Gastroesophageal sphincter (tissue), 3 donors: ENCODE data around the gene LHFPL2.
"Not testable (repeated sequence)": the region's sequence is repeated elsewhere in the genome, so short reads cannot be mapped to it uniquely, and the experiment has no call there.

Experiments
- CTCF ChIP-seq, 4 experiments: fragments of 200-600 bp in 2 of 4; fragments of 450-650 bp in 2 of 4; sonication (generic) in 1 of 4; IDR thresholded peaks; one replicate each; pipeline ENCODE4 v1.5.1; 2017 to 2019; ENCODE audit warnings: antibody characterized with exemption in 4 of 4, mild to moderate bottlenecking in 2 of 4, moderate library complexity in 2 of 4
- EP300 ChIP-seq: sonication (generic); formaldehyde crosslinking; IDR thresholded peaks from one replicate; pipeline ENCODE4 v1.6.1; 2017; ENCODE audit warnings: antibody characterized with exemption, mild to moderate bottlenecking
- POLR2A ChIP-seq, 2 donors: fragments of 450-650 bp; IDR thresholded peaks; one replicate each; pipeline ENCODE4 v1.6.1; 2017; ENCODE audit warnings: antibody characterized with exemption in 2 of 2, mild to moderate bottlenecking in 2 of 2, moderate library complexity in 1 of 2
- POLR2AphosphoS5 ChIP-seq: sonication (generic); formaldehyde crosslinking; IDR thresholded peaks from one replicate; pipeline ENCODE4 v1.6.1; 2017; ENCODE audit warnings: antibody characterized with exemption

- not testable (repeated sequence) for TF ChIP-seq EP300; CTCF (IDR thresholded peaks at IDR 0.05); POLR2AphosphoS5; POLR2A (IDR thresholded peaks at IDR 0.05)
These were observed 18.4 kb upstream of the LHFPL2 start for GRCh38 chr5:78666975-78667374.
